Umbilical cord (tissue), 2 donors: ENCODE results near the gene MEGF6. TPM values are rescaled to one million over a fixed set of nuclear protein-coding genes. Genes with fewer than 3 reads are reported as not detected.

Experiments
- DNase-seq: peaks from one replicate; pipeline ENCODE4 v3.0.0-alpha.2; 2015; ENCODE audit warnings: low spot score
- total RNA-seq: library from RNA; depleted of rRNA; stranded (reverse); fragments of >200 nt; gene quantifications from one replicate; pipeline ENCODE4 v1.2.3, GENCODE V29; 2014; ENCODE audit warnings: low replicate concordance; ENCODE audit not compliant: insufficient read depth

Gene MEGF6
- total RNA-seq, 1 donor from 2014 or later = 45.3 TPM

DNA sequence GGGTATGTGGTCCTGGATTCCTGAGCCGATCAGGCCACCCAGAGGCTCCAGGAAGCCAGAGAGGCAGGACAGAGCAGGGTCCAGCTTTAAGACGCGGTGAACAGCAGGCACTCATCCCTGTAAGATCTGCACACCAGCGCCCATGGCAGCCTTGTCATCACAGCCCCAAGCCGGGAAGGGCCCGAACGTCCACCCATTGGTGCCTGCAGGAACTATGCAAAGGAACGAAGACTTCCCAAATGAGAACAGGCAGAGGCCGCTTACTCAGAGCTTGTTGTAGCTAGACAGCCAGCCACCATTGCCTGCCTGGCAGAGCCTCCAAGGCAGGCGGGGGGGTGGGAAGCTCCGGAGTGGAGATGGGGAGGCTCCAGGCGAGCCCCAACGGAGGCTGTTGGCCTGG, 169.0 kb downstream of the MEGF6 start:
- DNase-seq = no peak

DNA sequence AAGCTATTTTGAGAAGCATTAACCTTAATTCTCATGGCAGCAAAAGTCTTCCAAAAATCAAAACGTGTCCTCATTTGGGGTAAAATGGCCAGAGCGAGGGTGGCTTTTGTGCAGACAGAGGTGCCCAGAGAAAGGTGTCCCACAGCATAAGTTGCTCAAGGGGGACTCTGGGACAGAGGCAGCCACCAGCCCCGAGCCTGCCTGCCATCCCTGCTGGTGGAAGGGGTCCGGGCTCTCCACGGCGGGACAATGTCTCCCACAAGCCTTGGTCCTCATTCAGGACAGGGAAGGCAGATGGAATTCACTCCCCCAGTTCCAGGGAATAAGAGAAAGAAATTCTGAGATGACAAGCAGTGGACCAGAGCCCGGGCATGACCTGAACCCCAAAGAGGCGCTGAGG, 169.4 kb downstream of the MEGF6 start:
- no peak for DNase-seq

DNA sequence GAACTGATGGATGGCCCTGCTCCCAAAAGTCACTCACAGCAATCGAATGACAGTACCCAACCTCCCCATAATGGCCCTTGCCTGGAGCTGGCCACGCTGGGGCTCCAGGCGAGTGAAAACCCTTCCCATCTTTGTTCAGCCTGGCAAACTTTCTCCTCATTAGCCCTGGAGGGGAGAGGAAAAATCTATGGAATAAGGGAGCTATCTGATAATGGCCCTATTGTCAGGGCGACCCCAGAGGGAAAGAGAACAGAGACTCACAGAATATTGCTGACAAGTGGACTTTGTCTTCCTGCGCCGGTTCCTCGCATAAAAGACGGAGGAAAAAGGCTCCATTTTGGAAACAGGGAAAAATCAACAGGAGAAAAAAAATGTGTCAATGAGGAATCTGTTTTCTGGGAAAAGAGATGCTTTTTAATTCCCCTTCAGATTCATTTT, 169.9 kb downstream of the MEGF6 start:
- no peak for DNase-seq

DNA sequence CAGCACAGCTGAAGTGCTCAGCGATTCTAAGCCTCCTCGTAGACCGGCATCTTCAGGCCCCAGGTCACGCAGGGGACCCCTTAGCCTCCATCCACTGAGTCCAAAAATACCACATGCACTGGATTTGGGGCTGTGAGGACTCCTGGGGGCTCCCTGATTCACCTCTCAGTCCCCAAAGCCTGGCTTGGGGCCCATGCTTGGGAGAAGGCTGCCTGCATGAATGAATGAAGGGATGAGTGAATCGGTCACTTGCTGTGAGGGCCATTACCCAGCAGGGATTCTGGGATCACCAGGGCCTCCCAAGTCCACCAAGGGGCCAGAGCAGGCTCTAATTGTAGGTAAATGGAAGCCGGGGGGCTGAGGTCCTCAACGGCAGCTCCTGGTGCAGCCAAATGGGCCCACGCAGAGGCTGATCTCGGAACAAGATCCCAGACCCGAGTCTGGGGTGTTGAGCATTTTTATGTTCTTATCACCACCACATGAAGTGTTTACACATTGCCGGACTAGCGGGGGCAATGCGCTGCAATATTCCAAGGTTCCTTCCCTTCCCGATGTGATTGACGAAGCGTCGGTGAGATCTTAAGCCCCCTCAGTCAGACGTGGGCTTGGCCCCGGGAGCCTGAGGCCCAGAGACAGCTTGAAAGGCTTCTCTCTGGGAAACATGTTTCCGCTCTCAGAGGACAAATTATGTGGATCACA, 170.4 kb downstream of the MEGF6 start:
- no peak for DNase-seq

DNA sequence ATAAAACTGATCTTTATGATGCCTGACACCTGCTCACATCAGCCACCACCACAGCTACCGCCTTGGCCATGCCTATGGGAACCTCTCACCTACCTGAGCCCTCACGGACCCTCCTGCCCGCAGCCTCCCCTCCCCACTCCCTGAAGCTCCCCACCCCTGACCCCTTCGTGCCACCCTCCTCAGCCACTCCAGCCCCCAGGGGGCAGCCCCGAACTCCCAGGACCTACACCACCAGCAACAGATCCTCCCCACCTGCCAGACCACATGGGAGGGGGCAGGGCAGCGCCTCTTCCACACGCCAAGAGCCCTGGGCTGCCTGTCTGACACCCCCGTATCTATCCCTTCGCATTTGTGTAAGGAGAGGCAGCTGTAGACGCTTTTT, 171.0 kb downstream of the MEGF6 start:
- DNase-seq = no peak

Other genes with a start within 250 kb of the MEGF6 start
- not detected for gene ARHGEF16, start 156.8 kb downstream of the MEGF6 start, total RNA-seq
- 14.7 TPM for gene TPRG1L, start 13.5 kb upstream of the MEGF6 start, total RNA-seq
- gene WRAP73, start 38.6 kb upstream of the MEGF6 start, total RNA-seq = 6.0 TPM
- gene TP73, start 41.0 kb upstream of the MEGF6 start, total RNA-seq = not detected
- 0.24 TPM for gene CCDC27, start 140.9 kb upstream of the MEGF6 start, total RNA-seq
- not detected for gene SMIM1, start 161.2 kb upstream of the MEGF6 start, total RNA-seq
- 18.5 TPM for gene LRRC47, start 185.0 kb upstream of the MEGF6 start, total RNA-seq
- gene CEP104, start 245.7 kb upstream of the MEGF6 start, total RNA-seq = 61.9 TPM
- gene DFFB, start 246.0 kb upstream of the MEGF6 start, total RNA-seq = 15.2 TPM